ENCODE measurements around the gene POLR1E.
A peak's percentile ranks its signal among the peaks of the same experiment; 100 is the strongest.
"Not testable (repeated sequence)": the region's sequence is repeated elsewhere in the genome, so short reads cannot be mapped to it uniquely, and the experiment has no call there.

POLR1E gene

DNA sequence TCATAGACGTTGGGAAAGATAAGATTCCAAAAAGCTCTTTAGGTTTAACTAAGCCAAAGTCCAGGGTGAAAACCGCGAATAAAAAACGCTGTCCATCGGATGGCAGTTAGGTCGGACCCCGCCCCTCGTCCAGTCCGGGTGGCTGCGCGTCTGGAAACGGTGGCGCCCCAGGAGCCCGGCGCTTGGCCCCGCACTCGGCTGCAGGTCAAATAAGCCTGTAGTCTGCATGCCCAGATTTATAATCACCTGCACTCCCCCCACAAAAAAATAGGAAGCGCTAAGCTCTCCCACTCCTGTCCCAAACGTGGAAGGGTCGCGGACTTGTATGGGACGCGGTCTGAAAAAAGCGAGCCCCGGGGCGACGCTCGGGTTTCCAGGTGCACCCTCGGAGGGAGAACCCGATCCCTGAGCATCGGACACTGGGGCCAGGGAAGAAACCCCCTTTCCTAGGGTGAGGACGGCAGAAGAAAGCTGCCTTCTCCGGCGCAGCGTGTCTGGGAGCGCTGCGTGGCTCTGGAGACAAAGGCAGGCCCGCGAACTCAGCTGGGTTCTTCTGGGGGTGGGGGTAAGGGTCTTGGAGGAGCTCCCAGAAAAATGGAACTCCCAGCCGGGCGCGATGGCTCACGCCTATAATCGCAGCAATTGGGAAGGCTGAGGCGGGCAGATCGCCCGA is 19.6 kb upstream of the POLR1E start:
- Histone ChIP-seq H3K27me3 (ENCODE audit: insufficient read depth, low read length, poor library complexity, severe bottlenecking) (no peaks in the 10 kb centered on the region), H3K4me2 (ENCODE audit: low read depth, low read length, poor library complexity, severe bottlenecking) (peak overlapping the region; percentile 93), H2AFZ (ENCODE audit: low read length) (peak overlapping the region; percentile 92), H3K79me2 (ENCODE audit: insufficient read depth, low read length) (peaks cover 36% of the 10 kb centered on the region), H4K20me1 (ENCODE audit: insufficient read depth, low read length, poor library complexity, severe bottlenecking) (peaks cover 30% of the 10 kb centered on the region), H3K9me2 (replicated peaks; ENCODE audit: low read depth, low read length) (no peaks in the 10 kb centered on the region), H3K4me1 (ENCODE audit: insufficient read depth, low read length, poor library complexity, severe bottlenecking) (peaks cover 36% of the 10 kb centered on the region), H3K9ac (ENCODE audit: low read depth, low read length, poor library complexity, severe bottlenecking) (peak overlapping the region; percentile 96), H3K4me3 (ENCODE audit: low read length, poor library complexity, severe bottlenecking) (peak overlapping the region; percentile 81), H3K36me3 (ENCODE audit: insufficient read depth, low read length) (no peaks in the 10 kb centered on the region), H3K9me3 (ENCODE audit: insufficient read depth, low read depth, low read length) (no peaks in the 10 kb centered on the region), H3F3A (ENCODE audit: low read depth) (no peaks in the 10 kb centered on the region)
- TF ChIP-seq, protein P1, sequence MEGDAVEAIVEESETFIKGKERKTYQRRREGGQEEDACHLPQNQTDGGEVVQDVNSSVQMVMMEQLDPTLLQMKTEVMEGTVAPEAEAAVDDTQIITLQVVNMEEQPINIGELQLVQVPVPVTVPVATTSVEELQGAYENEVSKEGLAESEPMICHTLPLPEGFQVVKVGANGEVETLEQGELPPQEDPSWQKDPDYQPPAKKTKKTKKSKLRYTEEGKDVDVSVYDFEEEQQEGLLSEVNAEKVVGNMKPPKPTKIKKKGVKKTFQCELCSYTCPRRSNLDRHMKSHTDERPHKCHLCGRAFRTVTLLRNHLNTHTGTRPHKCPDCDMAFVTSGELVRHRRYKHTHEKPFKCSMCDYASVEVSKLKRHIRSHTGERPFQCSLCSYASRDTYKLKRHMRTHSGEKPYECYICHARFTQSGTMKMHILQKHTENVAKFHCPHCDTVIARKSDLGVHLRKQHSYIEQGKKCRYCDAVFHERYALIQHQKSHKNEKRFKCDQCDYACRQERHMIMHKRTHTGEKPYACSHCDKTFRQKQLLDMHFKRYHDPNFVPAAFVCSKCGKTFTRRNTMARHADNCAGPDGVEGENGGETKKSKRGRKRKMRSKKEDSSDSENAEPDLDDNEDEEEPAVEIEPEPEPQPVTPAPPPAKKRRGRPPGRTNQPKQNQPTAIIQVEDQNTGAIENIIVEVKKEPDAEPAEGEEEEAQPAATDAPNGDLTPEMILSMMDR (conservative IDR thresholded peaks at IDR 0.05; ENCODE audit: low read length), result no peak
- no peak for TF ChIP-seq EZH2phosphoT487 (IDR thresholded peaks at IDR 0.05; ENCODE audit: borderline replicate concordance)

DNA sequence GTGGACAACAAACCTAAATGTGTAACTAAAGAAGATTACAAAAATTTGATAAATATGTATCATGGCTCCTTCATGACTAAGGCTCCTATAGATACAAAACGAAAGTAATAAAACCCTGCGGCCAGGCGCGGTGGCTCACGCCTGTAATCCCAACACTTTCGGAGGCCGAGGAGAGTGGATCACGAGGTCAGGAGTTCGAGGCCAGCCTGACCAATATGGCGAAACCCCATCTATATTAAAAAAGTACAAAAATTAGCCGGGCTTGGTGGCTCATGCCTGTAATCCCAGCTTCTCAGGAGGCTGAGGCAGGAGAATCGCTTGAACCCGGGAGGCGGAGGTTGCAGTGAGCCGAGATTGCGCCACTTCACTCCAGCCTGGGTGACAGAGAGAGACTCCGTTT is 18.2 kb upstream of the POLR1E start:
- H3K9ac ChIP-seq (ENCODE audit: low read depth, low read length, poor library complexity, severe bottlenecking); H2AFZ ChIP-seq (ENCODE audit: low read length); H3F3A ChIP-seq (ENCODE audit: low read depth); H3K9me2 ChIP-seq (replicated peaks; ENCODE audit: low read depth, low read length); H3K36me3 ChIP-seq (ENCODE audit: insufficient read depth, low read length); H3K9me3 ChIP-seq (ENCODE audit: insufficient read depth, low read depth, low read length); H3K4me2 ChIP-seq (ENCODE audit: low read depth, low read length, poor library complexity, severe bottlenecking); H3K4me3 ChIP-seq (ENCODE audit: low read length, poor library complexity, severe bottlenecking); H3K27me3 ChIP-seq (ENCODE audit: insufficient read depth, low read length, poor library complexity, severe bottlenecking): not testable (repeated sequence)
- Histone ChIP-seq H3K79me2 (ENCODE audit: insufficient read depth, low read length) (peaks cover 22% of the 10 kb centered on the region), H3K4me1 (ENCODE audit: insufficient read depth, low read length, poor library complexity, severe bottlenecking) (peaks cover 23% of the 10 kb centered on the region), H4K20me1 (ENCODE audit: insufficient read depth, low read length, poor library complexity, severe bottlenecking) (peaks cover 17% of the 10 kb centered on the region)

DNA sequence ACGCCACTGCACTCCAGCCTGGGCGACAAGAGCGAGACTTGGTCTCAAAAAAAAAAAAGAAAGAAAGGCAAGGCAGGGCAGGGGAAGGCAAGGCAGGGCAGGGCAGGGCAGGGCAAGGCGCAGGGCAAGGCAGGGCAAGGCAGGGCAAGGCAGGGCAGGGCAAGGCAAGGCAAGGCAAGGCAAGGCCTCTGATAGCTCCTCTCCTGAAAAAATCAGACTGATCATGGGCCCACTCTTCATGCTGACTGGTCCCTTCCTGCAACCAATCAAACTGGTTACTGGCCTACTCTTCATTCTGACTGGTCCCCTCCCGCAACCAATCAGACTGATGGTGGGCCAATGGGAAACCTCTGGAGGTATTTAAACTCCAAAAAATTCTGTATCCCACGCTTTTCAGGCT is 17.1 kb upstream of the POLR1E start:
- no peak overlapping the region for H2AFZ ChIP-seq (ENCODE audit: low read length)
- peaks cover 12% of the 10 kb centered on the region for H3K4me1 ChIP-seq (ENCODE audit: insufficient read depth, low read length, poor library complexity, severe bottlenecking)
- H3K27me3 ChIP-seq (ENCODE audit: insufficient read depth, low read length, poor library complexity, severe bottlenecking), result no peaks in the 10 kb centered on the region
- H3K79me2 ChIP-seq (ENCODE audit: insufficient read depth, low read length), result peaks cover 11% of the 10 kb centered on the region
- H3K4me2 ChIP-seq (ENCODE audit: low read depth, low read length, poor library complexity, severe bottlenecking), result no peak overlapping the region
- H3K9me3 ChIP-seq (ENCODE audit: insufficient read depth, low read depth, low read length), result no peaks in the 10 kb centered on the region
- no peaks in the 10 kb centered on the region for H3K36me3 ChIP-seq (ENCODE audit: insufficient read depth, low read length)
- no peak overlapping the region for H3K9ac ChIP-seq (ENCODE audit: low read depth, low read length, poor library complexity, severe bottlenecking)
- H4K20me1 ChIP-seq (ENCODE audit: insufficient read depth, low read length, poor library complexity, severe bottlenecking), result peaks cover 7% of the 10 kb centered on the region
- TF ChIP-seq, protein P1 (conservative IDR thresholded peaks at IDR 0.05; ENCODE audit: low read length), result no peak
- TF ChIP-seq EZH2phosphoT487 (IDR thresholded peaks at IDR 0.05; ENCODE audit: borderline replicate concordance), result no peak
- H3K4me3 ChIP-seq (ENCODE audit: low read length, poor library complexity, severe bottlenecking), result no peak overlapping the region
- no peaks in the 10 kb centered on the region for H3K9me2 ChIP-seq (replicated peaks; ENCODE audit: low read depth, low read length)
- H3F3A ChIP-seq (ENCODE audit: low read depth), result no peaks in the 10 kb centered on the region
